Loucy (cell line): ENCODE results near the gene TBX20.
"Not testable (repeated sequence)": the region's sequence is repeated elsewhere in the genome, so short reads cannot be mapped to it uniquely, and the experiment has no call there.

Experiments used
- CTCF ChIP-seq: fragments of 200-600 bp; sonication (generic); conservative IDR thresholded peaks from 2 replicates; pipeline ENCODE4 v1.5.1; 2014; ENCODE audit warnings: mild to moderate bottlenecking, antibody characterized with exemption, low read length
- EZH2phosphoT487 ChIP-seq: fragments of 200-600 bp; IDR thresholded peaks from 2 replicates; pipeline ENCODE4 v1.6.1; 2018; ENCODE audit warnings: antibody characterized with exemption, mild to moderate bottlenecking, moderate library complexity, borderline replicate concordance

GRCh38 chr7:35161059-35161740 is 92.7 kb downstream of the TBX20 start:
- TF ChIP-seq CTCF, EZH2phosphoT487: not testable (repeated sequence)
